ENCODE results near the gene CNBP. TPM values are rescaled to one million over a fixed set of nuclear protein-coding genes. Genes with fewer than 3 reads are reported as not detected.

CNBP gene
- 100 to 1,000 TPM; 355 to 461 (median 405) TPM for total RNA-seq

DNA sequence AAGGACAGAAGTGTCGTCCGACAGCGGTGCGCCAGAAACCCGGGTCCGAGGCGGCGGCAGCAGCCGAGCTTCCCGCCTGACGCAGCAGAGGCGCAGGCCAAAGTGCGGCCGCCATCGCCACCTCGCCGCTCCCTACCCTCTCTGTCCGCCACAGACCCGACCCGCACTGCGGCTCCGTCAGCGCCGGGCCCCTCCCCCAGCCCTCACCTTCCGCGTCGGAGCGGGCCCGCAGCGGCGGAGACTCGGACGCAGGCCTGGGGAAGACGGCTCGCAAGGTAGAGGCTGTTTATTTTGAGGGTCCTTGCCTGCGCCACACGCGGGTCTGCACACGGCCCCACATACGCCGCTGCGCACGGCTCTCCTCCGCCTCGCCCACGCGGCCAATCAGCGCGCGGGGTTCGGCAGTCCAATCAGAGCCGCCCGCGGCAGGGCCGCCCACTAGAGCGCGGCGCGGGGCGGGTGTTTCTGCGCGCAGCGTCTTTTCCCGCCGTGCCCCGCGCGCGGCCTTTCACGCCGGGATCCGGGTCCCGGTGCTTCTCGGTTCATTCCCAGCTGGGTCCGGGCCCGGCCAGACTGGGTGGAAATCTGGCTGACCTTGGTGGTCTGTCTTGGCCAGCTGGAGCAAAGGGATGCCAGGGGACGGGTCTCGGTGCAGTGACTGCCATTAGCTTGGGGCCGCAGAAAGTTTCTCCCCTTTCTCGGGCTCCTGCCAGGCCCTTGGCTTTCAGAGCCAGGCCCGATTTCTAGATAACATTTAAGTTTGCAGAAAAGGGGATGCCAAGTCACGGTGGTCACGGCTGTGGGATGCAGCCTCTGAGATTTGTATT is at the start of gene CNBP:
CNBP (minus strand) TSS at position 328 of the 827 bp plus-strand sequence. CDS start 12,139 bp downstream, outside the sequence.
- Histone ChIP-seq H3K27me3 (no peaks in the 10 kb centered on the region), H3K4me1 (peaks cover under 1 to 14% of the 10 kb centered on the region in 2 donors), H3K9me3 (no peaks in the 10 kb centered on the region), H3K4me3 (peak within 1 kb of the TSS; percentile 93 to 97), H3K27ac (peak within 1 kb of the TSS; percentile 98), H3K36me3 (no peaks in the 10 kb centered on the region)
- intact Hi-C loops (cut with DNase I; ENCODE audit: low total_unique reads) = no loop called here
- TF ChIP-seq, protein P1, sequence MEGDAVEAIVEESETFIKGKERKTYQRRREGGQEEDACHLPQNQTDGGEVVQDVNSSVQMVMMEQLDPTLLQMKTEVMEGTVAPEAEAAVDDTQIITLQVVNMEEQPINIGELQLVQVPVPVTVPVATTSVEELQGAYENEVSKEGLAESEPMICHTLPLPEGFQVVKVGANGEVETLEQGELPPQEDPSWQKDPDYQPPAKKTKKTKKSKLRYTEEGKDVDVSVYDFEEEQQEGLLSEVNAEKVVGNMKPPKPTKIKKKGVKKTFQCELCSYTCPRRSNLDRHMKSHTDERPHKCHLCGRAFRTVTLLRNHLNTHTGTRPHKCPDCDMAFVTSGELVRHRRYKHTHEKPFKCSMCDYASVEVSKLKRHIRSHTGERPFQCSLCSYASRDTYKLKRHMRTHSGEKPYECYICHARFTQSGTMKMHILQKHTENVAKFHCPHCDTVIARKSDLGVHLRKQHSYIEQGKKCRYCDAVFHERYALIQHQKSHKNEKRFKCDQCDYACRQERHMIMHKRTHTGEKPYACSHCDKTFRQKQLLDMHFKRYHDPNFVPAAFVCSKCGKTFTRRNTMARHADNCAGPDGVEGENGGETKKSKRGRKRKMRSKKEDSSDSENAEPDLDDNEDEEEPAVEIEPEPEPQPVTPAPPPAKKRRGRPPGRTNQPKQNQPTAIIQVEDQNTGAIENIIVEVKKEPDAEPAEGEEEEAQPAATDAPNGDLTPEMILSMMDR (IDR thresholded peaks at IDR 0.05) = peak in 2 of 4 experiments; percentile 8 to 34
- peak; percentile 98 to 100 for TF ChIP-seq POLR2A (IDR thresholded peaks at IDR 0.05)
- peak; percentile 90 to 92 for DNase-seq

DNA sequence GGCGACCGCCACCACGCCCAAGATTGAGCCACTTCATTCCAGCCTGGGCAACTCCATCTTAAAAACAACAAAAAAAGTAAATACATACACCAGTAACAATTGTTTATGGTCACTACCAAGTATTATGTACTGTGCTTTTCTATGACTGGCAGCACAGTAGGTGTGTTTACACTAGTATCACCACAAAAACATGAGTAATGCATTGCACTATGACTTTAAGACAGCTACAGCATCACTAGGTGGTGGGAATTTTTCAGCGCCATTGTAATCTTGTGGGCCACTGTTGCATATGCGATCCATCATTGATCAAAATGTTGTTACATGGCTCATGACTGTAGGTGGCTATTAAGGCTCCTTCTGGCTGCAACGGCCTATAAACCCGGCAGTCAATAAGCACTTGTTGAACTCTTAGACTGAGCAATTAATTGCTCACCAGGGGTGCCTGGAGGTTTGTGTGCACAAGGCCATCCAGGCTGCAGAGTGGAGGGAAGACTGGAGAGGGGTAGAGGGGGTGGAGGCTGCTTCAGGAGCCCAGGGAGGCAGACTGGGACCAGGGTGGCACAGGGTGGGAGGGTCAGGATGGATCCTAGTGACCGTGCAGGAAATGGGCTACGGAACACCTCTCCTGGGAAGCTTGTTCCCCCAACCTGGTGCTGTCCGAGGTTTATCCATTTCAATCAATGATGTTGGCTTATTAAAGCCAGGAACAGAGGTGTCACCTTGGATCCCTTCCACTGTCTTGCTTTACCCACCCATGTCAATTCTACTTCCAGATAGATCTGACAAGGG is 47.8 kb upstream of the CNBP start:
- H3K4me3 ChIP-seq = no peak overlapping the region
- intact Hi-C loops (cut with DNase I; ENCODE audit: low total_unique reads) = no loop called here
- TF ChIP-seq, protein P1 (IDR thresholded peaks at IDR 0.05) = no peak
- no peak for TF ChIP-seq POLR2A (IDR thresholded peaks at IDR 0.05)
- H3K27me3 ChIP-seq = no peaks in the 10 kb centered on the region
- no peak overlapping the region for H3K27ac ChIP-seq
- H3K4me1 ChIP-seq = peaks cover 0 to 5% of the 10 kb centered on the region in 2 donors
- no peak for DNase-seq
- H3K9me3 ChIP-seq = no peaks in the 10 kb centered on the region
- no peaks in the 10 kb centered on the region for H3K36me3 ChIP-seq

DNA sequence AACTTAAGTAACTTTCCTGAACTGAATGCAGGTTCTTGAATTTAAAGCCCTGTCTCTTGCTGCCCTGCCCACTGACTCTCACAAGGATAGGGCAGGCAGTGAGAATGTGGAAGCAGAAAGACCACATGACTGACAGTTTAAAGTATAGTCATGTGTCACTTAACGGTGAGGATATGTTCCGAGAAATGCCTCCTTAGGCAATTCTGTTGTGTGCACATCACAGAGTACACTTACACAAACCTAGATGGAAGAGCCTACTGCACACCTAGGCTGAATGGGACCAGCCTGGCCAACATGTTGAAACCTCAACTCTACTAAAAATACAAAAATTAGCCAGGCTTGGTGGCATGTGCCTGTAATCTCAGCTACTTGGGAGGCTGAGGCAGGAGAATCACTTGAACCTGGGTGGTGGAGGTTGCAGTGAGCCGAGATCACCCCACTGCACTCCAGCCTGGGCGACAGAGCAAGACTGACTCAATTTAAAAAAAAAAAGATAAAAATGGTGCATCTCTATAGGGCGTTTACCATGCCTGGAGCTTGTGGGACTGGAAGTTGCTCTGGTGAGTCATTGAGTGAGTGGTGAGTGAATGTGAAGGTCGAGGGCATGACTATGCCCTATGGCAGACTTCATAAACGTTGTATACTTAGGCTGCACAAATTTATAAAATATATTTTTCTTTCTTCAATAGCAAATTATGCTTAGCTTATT is 46.8 kb upstream of the CNBP start:
- H3K4me1 ChIP-seq = peaks cover 0 to 5% of the 10 kb centered on the region in 2 donors
- no peak for DNase-seq
- no peaks in the 10 kb centered on the region for H3K9me3 ChIP-seq
- H3K36me3 ChIP-seq = no peaks in the 10 kb centered on the region
- no peak overlapping the region for H3K4me3 ChIP-seq
- TF ChIP-seq, protein P1 (IDR thresholded peaks at IDR 0.05) = no peak
- TF ChIP-seq POLR2A (IDR thresholded peaks at IDR 0.05) = no peak
- H3K27ac ChIP-seq = no peak overlapping the region
- intact Hi-C loops (cut with DNase I; ENCODE audit: low total_unique reads) = no loop called here
- no peaks in the 10 kb centered on the region for H3K27me3 ChIP-seq

DNA sequence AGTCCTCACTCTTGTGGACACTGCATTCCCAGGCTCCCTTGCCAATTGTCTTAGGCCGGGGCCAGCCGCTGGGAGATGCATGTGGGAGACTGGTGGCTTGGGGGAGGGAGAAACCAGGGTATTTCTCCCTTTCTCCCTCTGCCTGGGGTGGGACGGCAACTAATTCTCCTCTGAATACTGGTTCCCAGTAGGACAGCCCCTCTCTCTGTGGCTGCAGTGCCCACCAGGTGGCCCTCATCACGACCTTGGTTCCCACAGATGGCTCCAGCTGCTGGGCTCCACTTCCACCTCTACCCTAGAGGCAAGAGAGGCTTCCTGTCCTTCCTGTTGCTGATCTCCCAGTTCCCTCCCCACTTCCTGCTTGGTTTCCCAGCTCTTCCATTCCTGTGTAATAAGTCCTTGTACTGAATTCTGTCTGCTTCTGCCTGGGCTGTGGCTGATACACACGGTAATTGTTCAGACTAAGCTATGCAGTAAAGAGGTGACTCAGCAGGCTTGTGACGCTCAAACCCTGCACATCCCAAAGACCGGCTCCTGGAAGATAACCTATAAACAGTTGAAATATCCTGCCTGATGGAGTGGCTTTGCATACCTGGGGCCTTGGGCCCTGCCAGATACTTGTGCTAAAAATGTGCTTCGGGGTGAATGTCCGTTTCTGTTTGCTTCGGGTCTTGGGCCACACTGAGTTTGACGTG is 45.3 kb upstream of the CNBP start:
- intact Hi-C loops (cut with DNase I; ENCODE audit: low total_unique reads) = no loop called here
- Histone ChIP-seq H3K4me3 (no peak overlapping the region), H3K36me3 (no peaks in the 10 kb centered on the region), H3K9me3 (no peaks in the 10 kb centered on the region), H3K4me1 (peaks cover 4 to 5% of the 10 kb centered on the region in 2 donors), H3K27ac (peak overlapping the region; percentile 73 to 88), H3K27me3 (no peaks in the 10 kb centered on the region)
- TF ChIP-seq, protein P1 (IDR thresholded peaks at IDR 0.05) = no peak
- TF ChIP-seq POLR2A (IDR thresholded peaks at IDR 0.05) = no peak
- no peak for DNase-seq
